GM19025 (cell line): ENCODE measurements around the gene MESP1.
"Not testable (repeated sequence)": the region's sequence is repeated elsewhere in the genome, so short reads cannot be mapped to it uniquely, and the experiment has no call there.

ENCODE experiments used
- ATAC-seq: cut with Tn5 transposase; IDR thresholded peaks from one replicate; pipeline ENCODE4 v1.9.1; 2021; ENCODE audit warnings: mild to moderate bottlenecking, low read depth, moderate library complexity; ENCODE audit not compliant: unreplicated experiment

The MESP1 gene

GRCh38 chr15:89750560-89751542, at the start of gene MESP1:
Gene MESP1 (minus strand): TSS chr15:89751249. CDS start chr15:89751231, 18 bp downstream.
- peak; percentile 93 for ATAC-seq

GRCh38 chr15:89799918-89800498, 49.0 kb upstream of the MESP1 start:
- ATAC-seq, result no peak

- no peak for ATAC-seq
Observed at GRCh38 chr15:89799011-89799911, 48.2 kb upstream of the MESP1 start.

- ATAC-seq, result no peak
Observed at GRCh38 chr15:89797678-89798201, 46.7 kb upstream of the MESP1 start.

GRCh38 chr15:89795996-89796395, 44.9 kb upstream of the MESP1 start:
- no peak for ATAC-seq

GRCh38 chr15:89794627-89795241, 43.7 kb upstream of the MESP1 start:
- no peak for ATAC-seq

- no peak for ATAC-seq
Observed at GRCh38 chr15:89792106-89792805, 41.2 kb upstream of the MESP1 start.

GRCh38 chr15:89790661-89791060, 39.6 kb upstream of the MESP1 start:
- ATAC-seq, result no peak

GRCh38 chr15:89790206-89790605, 39.2 kb upstream of the MESP1 start:
- ATAC-seq, result no peak

- not testable (repeated sequence) for ATAC-seq
Observed at GRCh38 chr15:89788585-89788984, 37.5 kb upstream of the MESP1 start.

GRCh38 chr15:89787944-89788343, 36.9 kb upstream of the MESP1 start:
- ATAC-seq, result no peak

GRCh38 chr15:89785774-89786140, 34.7 kb upstream of the MESP1 start:
- no peak for ATAC-seq

GRCh38 chr15:89785064-89785773, 34.2 kb upstream of the MESP1 start:
- ATAC-seq, result no peak

GRCh38 chr15:89784686-89784960, 33.6 kb upstream of the MESP1 start:
- ATAC-seq, result no peak

GRCh38 chr15:89783861-89784685, 33.0 kb upstream of the MESP1 start:
- ATAC-seq, result no peak

GRCh38 chr15:89783111-89783860, 32.2 kb upstream of the MESP1 start:
- no peak for ATAC-seq

- not testable (repeated sequence) for ATAC-seq
Observed at GRCh38 chr15:89782619-89782950, 31.5 kb upstream of the MESP1 start.
